ENCODE data around the gene KLHL22.

DNA sequence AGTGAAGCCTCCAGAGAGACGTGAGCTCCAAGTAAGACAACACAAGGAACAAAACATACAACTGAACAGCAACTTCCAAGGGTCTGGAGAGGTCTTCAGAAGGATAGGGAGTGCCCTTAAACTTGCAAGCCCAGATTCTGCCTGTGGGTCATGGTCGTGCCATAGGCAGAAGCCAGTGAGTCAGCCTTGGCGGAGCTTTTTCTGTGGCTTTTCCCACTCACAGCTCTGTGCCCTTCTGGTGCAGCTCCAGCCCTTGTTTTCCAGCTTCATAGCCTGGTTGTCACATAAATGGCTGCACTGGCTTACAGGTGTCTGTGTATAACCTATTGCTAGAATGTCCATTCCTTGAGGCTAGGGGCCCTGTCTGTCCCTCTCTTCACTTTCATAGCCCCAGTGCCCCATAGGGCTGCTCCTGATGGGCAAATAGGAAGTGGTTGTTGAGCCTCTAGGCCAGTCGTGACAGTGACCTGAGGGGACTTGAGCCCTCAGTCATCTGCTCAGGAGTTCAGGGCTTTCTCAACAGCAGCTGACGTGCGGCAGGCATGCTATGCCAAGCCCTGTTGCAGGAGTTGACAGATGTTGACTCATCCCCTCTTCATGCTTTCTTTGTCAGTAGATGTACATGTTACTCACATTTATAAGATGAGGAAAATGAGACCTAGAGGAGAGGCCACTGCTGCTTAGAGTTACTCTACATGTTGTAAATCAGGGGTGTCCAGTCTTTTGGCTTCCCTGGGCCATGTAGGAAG is 19.2 kb upstream of the KLHL22 start:
- TF ChIP-seq, protein P1, sequence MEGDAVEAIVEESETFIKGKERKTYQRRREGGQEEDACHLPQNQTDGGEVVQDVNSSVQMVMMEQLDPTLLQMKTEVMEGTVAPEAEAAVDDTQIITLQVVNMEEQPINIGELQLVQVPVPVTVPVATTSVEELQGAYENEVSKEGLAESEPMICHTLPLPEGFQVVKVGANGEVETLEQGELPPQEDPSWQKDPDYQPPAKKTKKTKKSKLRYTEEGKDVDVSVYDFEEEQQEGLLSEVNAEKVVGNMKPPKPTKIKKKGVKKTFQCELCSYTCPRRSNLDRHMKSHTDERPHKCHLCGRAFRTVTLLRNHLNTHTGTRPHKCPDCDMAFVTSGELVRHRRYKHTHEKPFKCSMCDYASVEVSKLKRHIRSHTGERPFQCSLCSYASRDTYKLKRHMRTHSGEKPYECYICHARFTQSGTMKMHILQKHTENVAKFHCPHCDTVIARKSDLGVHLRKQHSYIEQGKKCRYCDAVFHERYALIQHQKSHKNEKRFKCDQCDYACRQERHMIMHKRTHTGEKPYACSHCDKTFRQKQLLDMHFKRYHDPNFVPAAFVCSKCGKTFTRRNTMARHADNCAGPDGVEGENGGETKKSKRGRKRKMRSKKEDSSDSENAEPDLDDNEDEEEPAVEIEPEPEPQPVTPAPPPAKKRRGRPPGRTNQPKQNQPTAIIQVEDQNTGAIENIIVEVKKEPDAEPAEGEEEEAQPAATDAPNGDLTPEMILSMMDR (IDR thresholded peaks at IDR 0.05) = no peak
- TF ChIP-seq SIN3A (IDR thresholded peaks at IDR 0.05; ENCODE audit: borderline replicate concordance, insufficient read depth, low read depth, low read length) (no peak), POLR2AphosphoS5 (IDR thresholded peaks at IDR 0.05; ENCODE audit: low read depth, low read length) (no peak)

Measured in Panc1 (cell line).